A549 (cell line): ENCODE results near the gene TGFBR2. TPM values are rescaled to one million over a fixed set of nuclear protein-coding genes. Genes with fewer than 3 reads are reported as not detected.

ENCODE experiments used
- ATAC-seq, 2 experiments: fragments of 200-7000 bp in 1 of 2; fragments of >200 bp in 1 of 2; cut with Nextera tagmentation in 1 of 2; cut with Tn5 transposase in 1 of 2; 3 replicates each; pipeline versions ENCODE4 v1.8.0 to v1.9.1; 2018 to 2020; ENCODE audit warnings: mild to moderate bottlenecking in 1 of 2, moderate library complexity in 1 of 2
- CTCF ChIA-PET: fragments of 300-600 bp; sonication (Branson Sonifier 250); formaldehyde crosslinking; extraction: SDS; loops from one replicate; lab custom pipeline; 2021; ENCODE audit warnings: antibody characterized with exemption, inconsistent platforms; lab: Yijun Ruan, JAX
- POLR2A ChIA-PET: fragments of 350-600 bp; formaldehyde crosslinking; extraction: SDS; loops from one replicate; lab custom pipeline; 2021; ENCODE audit warnings: antibody characterized with exemption, inconsistent platforms; lab: Yijun Ruan, JAX
- DNase-seq, 2 experiments: peaks; one replicate each; pipeline versions ENCODE4 v3.0.0 to v3.0.0-alpha.2; 2011 to 2016; ENCODE audit warnings: low read depth in 1 of 2, low spot score in 1 of 2
- FAIRE-seq: peaks from 2 replicates; lab custom pipeline; 2011; peaks lifted over from hg19 to GRCh38; lab: Jason Lieb, UNC
- H3K27ac ChIP-seq, 2 experiments: fragments of >200 bp; sonication (Bioruptor Twin); formaldehyde crosslinking; 3 replicates each; pipeline ENCODE4 v1.5.1; 2016 to 2017
- H3K4me1 ChIP-seq: fragments of >200 bp; sonication (Bioruptor Twin); formaldehyde crosslinking; 3 replicates; pipeline ENCODE4 v1.6.1; 2016
- H3K4me2 ChIP-seq: fragments of >200 bp; sonication (Bioruptor Twin); formaldehyde crosslinking; 3 replicates; pipeline ENCODE4 v1.6.1; 2016
- H3K4me3 ChIP-seq: fragments of >200 bp; sonication (Bioruptor Twin); formaldehyde crosslinking; 3 replicates; pipeline ENCODE4 v1.5.1; 2016
- H3K9me3 ChIP-seq: fragments of >200 bp; sonication (Bioruptor Twin); formaldehyde crosslinking; 3 replicates; pipeline ENCODE4 v1.6.1; 2016
- BHLHE40 ChIP-seq: IDR thresholded peaks from 2 replicates; pipeline ENCODE4 v1.6.1; 2012; ENCODE audit warnings: low read depth, low read length, inconsistent platforms
- CEBPB ChIP-seq, 2 experiments: fragments of >200 bp in 1 of 2; sonication (Bioruptor Twin) in 1 of 2; formaldehyde crosslinking in 1 of 2; IDR thresholded peaks; 2 replicates each; pipeline ENCODE4 v1.6.1; 2012 to 2016
- CHD2 ChIP-seq: fragments of 150-350 bp; IDR thresholded peaks from 2 replicates; pipeline ENCODE4 v1.6.1; 2014; ENCODE audit warnings: low read length; ENCODE audit not compliant: partially characterized antibody
- E2F6 ChIP-seq: IDR thresholded peaks from 2 replicates; pipeline ENCODE4 v1.6.1; 2012; ENCODE audit warnings: low read depth, borderline replicate concordance
- EHMT2 ChIP-seq: fragments of 200-600 bp; sonication (generic); IDR thresholded peaks from 2 replicates; pipeline ENCODE4 v1.6.1; 2016; ENCODE audit warnings: antibody characterized with exemption, low read depth, mild to moderate bottlenecking, moderate library complexity
- ELK1 ChIP-seq: fragments of 150-350 bp; IDR thresholded peaks from 2 replicates; pipeline ENCODE4 v1.6.1; 2014; ENCODE audit warnings: low read depth, mild to moderate bottlenecking, low read length
- EP300 ChIP-seq, 2 experiments: fragments of >200 bp; sonication (Bioruptor Twin); formaldehyde crosslinking; IDR thresholded peaks; 2 replicates in 1 of 2; 3 replicates in 1 of 2; pipeline ENCODE4 v1.6.1; 2016 to 2017
- HDAC2 ChIP-seq: fragments of 200-600 bp; sonication (generic); IDR thresholded peaks from 2 replicates; pipeline ENCODE4 v1.6.1; 2016
- HEYL ChIP-seq: fragments of 250-450 bp; sonication (Bioruptor Pico); IDR thresholded peaks from 2 replicates; pipeline ENCODE4 v1.8.0; 2021; ENCODE audit warnings: mild to moderate bottlenecking, moderate library complexity
- HOXA7 ChIP-seq: fragments of 250-450 bp; sonication (Bioruptor Pico); IDR thresholded peaks from 2 replicates; pipeline ENCODE4 v1.5.0; 2020; ENCODE audit warnings: mild to moderate bottlenecking, moderate library complexity
- HOXB13 ChIP-seq: fragments of 250-450 bp; sonication (Bioruptor Pico); IDR thresholded peaks from 2 replicates; pipeline ENCODE4 v1.5.0; 2020; ENCODE audit warnings: low read depth, mild to moderate bottlenecking, moderate library complexity
- JUN ChIP-seq, 2 experiments: fragments of >200 bp; sonication (Bioruptor Twin); formaldehyde crosslinking; IDR thresholded peaks; 2 replicates in 1 of 2; 3 replicates in 1 of 2; pipeline ENCODE4 v1.6.1; 2016 to 2017
- KDM5A ChIP-seq: fragments of 200-600 bp; sonication (generic); IDR thresholded peaks from 2 replicates; pipeline ENCODE4 v1.6.1; 2016; ENCODE audit warnings: antibody characterized with exemption, mild to moderate bottlenecking
- MAZ ChIP-seq: fragments of 150-350 bp; IDR thresholded peaks from 2 replicates; pipeline ENCODE4 v1.6.1; 2014; ENCODE audit warnings: antibody characterized with exemption, low read depth, low read length, borderline replicate concordance
- NPAS2 ChIP-seq: fragments of 250-450 bp; sonication (Bioruptor Pico); IDR thresholded peaks from 2 replicates; pipeline ENCODE4 v1.8.0; 2022; ENCODE audit warnings: mild to moderate bottlenecking, moderate library complexity, borderline replicate concordance
- NR3C1 ChIP-seq: fragments of >200 bp; sonication (Bioruptor Twin); formaldehyde crosslinking; IDR thresholded peaks from 3 replicates; pipeline ENCODE4 v1.6.1; 2017
- PHF8 ChIP-seq: fragments of 200-600 bp; sonication (generic); IDR thresholded peaks from 2 replicates; pipeline ENCODE4 v1.6.1; 2016; ENCODE audit warnings: low read depth, mild to moderate bottlenecking, antibody characterized with exemption, moderate library complexity, borderline replicate concordance
- POLR2A ChIP-seq: IDR thresholded peaks from 2 replicates; pipeline ENCODE4 v1.6.1; 2012; ENCODE audit warnings: mild to moderate bottlenecking, low read length
- RARB ChIP-seq: fragments of 250-450 bp; sonication (Bioruptor Pico); IDR thresholded peaks from 2 replicates; pipeline ENCODE4 v1.8.0; 2021; ENCODE audit warnings: mild to moderate bottlenecking, moderate library complexity
- RFX5 ChIP-seq: fragments of 450-650 bp; IDR thresholded peaks from 2 replicates; pipeline ENCODE4 v1.7.1; 2014; ENCODE audit warnings: antibody characterized with exemption, mild to moderate bottlenecking, moderate library complexity
- SREBF2 ChIP-seq: fragments of 450-650 bp; IDR thresholded peaks from 2 replicates; pipeline ENCODE4 v1.6.1; 2014; ENCODE audit warnings: mild to moderate bottlenecking, moderate library complexity
- TFCP2L1 ChIP-seq: fragments of 250-450 bp; sonication (Bioruptor Pico); IDR thresholded peaks from 2 replicates; pipeline ENCODE4 v1.5.0; 2021; ENCODE audit warnings: mild to moderate bottlenecking
- TP53 ChIP-seq: fragments of 250-450 bp; sonication (Bioruptor Pico); IDR thresholded peaks from 2 replicates; pipeline ENCODE4 v1.5.0; 2021; ENCODE audit warnings: mild to moderate bottlenecking, moderate library complexity
- ZFP36 ChIP-seq: fragments of 450-650 bp; IDR thresholded peaks from 2 replicates; pipeline ENCODE4 v1.6.1; 2014; ENCODE audit warnings: borderline replicate concordance; ENCODE audit not compliant: partially characterized antibody
- WGBS: methylation state at CpG from one replicate; pipeline ENCODE4 v1.1.6; 2017; ENCODE audit errors: missing lambda C conversion rate; 5-methylcytosine and 5-hydroxymethylcytosine counted together
- polyA plus RNA-seq, 4 experiments: library from polyadenylated mRNA; depleted of rRNA in 3 of 4; stranded (reverse); fragments of >200 nt; fragmentation: RNase III in 1 of 4; extraction: RNeasy Plus Mini Kit Qiagen cat#74134 plus additional on column Dnase treatment in 1 of 4; gene quantifications; 2 replicates in 3 of 4; 3 replicates in 1 of 4; pipeline ENCODE4 v1.2.3, GENCODE V29; 2011 to 2017
- TF ChIP-seq, protein P1 (sequence below): IDR thresholded peaks from 2 replicates; pipeline ENCODE4 v1.6.1; 2012

Gene TGFBR2
- polyA plus RNA-seq, 2 of the 4 experiments (the other 2 are of a cell fraction): 48.5 to 97.4 TPM

DNA sequence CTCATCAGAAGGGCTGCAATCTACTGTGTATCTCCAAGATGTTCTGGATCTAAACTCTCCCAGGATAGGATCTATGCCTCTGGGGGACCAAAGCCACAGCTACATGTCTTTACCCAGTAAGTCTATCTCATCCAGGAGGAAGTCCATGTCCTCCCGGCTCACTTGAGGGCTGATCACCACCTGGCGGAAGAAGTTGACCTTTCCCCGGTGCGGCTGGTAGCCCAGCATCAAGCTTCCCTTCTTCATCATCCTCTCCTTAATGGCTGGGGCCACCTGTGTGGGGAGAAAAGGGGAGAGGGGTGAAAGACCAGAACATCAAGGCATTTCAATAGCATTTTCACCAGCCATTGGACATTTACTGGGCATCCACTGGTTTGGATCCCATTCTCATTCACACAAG is 121.7 kb downstream of the TGFBR2 start (continued):
- TF ChIP-seq RARB (CRISPR knock-in tag): no peak

- no peak for DNase-seq
- no peaks in the 10 kb centered on the region for H3K9me3 ChIP-seq
- CTCF ChIA-PET: interaction anchor here (1.4 kb wide), 1 partner anchor 19 kb away, joined by 3 read pairs; no protein-coding TSS in a partner anchor
- ATAC-seq: no peak
- no peak for FAIRE-seq
- H3K4me3 ChIP-seq: no peak overlapping the region
- POLR2A ChIA-PET: no interaction called here
- no peak overlapping the region for H3K27ac ChIP-seq
- H3K4me2 ChIP-seq: no peak overlapping the region
- WGBS: 100% methylated on average over 2 of the region's 2 CpGs
- H3K4me1 ChIP-seq: no peaks in the 10 kb centered on the region
- TF ChIP-seq EHMT2 (no peak), CEBPB (IDR thresholded peaks at IDR 0.05) (no peak), TFCP2L1 (no peak), KDM5A (no peak), RFX5 (no peak), SREBF2 (no peak), NPAS2 (no peak), RARB (CRISPR knock-in tag) (no peak), HDAC2 (no peak), BHLHE40 (no peak), POLR2A (no peak), CHD2 (no peak), TP53 (no peak), E2F6 (no peak)
- TF ChIP-seq, protein P1, sequence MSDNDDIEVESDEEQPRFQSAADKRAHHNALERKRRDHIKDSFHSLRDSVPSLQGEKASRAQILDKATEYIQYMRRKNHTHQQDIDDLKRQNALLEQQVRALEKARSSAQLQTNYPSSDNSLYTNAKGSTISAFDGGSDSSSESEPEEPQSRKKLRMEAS: no peak
- TF ChIP-seq, all 56 proteins: peak for 0
Observed at GRCh38 chr3:30729512-30729911, 123.1 kb downstream of the TGFBR2 start.

DNA sequence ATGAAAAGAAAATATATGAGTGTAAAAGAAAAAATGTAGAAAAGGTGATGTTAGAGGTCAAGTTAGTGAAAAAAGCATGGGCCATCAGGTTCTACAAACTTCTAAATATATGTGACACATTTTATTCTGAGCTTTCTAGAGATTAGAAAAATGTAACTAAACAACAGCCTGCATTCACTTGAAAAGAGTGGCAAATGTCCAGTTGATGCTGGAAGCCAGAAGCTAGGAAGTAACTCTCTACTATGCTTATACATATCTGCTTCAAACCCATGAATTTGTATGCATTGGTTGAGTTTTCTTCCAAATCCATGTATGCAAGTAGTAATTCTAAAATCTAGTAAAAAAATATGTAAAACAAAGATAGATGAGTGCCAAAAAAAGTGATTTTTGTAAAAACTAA is 123.5 kb downstream of the TGFBR2 start:
- TF ChIP-seq TFCP2L1 (no peak), ZFP36 (no peak)
- no peak for FAIRE-seq
- ChIA-PET POLR2A (no interaction called here), CTCF (interaction anchor here (1.4 kb wide), 1 partner anchor 18 kb away, joined by 3 read pairs; no protein-coding TSS in a partner anchor)
- H3K9me3 ChIP-seq: no peaks in the 10 kb centered on the region
- H3K4me1 ChIP-seq: no peaks in the 10 kb centered on the region
- H3K4me2 ChIP-seq: no peak overlapping the region
- no peak overlapping the region for H3K27ac ChIP-seq
- ATAC-seq: no peak
- H3K4me3 ChIP-seq: no peak overlapping the region
- DNase-seq: no peak

GRCh38 chr3:30730967-30731366 is 124.6 kb downstream of the TGFBR2 start:
- H3K27ac ChIP-seq: no peak overlapping the region
- ChIA-PET CTCF (interaction anchor here (1.3 to 3.5 kb wide), 2 partner anchors 9 to 688 kb away, joined by 3 to 9 read pairs; no protein-coding TSS in a partner anchor), POLR2A (no interaction called here)
- 92% methylated on average over 3 of the region's 3 CpGs for WGBS
- no peak overlapping the region for H3K4me3 ChIP-seq
- no peak for ATAC-seq
- TF ChIP-seq HEYL: no peak
- TF ChIP-seq MAZ: no peak
- TF ChIP-seq JUN (IDR thresholded peaks at IDR 0.05): no peak
- no peak for TF ChIP-seq HOXB13 (CRISPR knock-in tag)
- no peak for TF ChIP-seq RFX5
- no peak for TF ChIP-seq POLR2A
- TF ChIP-seq, protein P1: no peak
- TF ChIP-seq ELK1: no peak
- no peak for TF ChIP-seq NR3C1
- no peak for TF ChIP-seq PHF8
- no peak for TF ChIP-seq HOXA7
- no peak for TF ChIP-seq EP300 (IDR thresholded peaks at IDR 0.05)
- TF ChIP-seq TP53: no peak
- H3K9me3 ChIP-seq: no peaks in the 10 kb centered on the region
- no peak for FAIRE-seq
- no peak overlapping the region for H3K4me2 ChIP-seq
- DNase-seq: no peak
- no peaks in the 10 kb centered on the region for H3K4me1 ChIP-seq
